Left lung (tissue), 10 donors: Measurements from ENCODE around the gene CDH3. TPM values are rescaled to one million over a fixed set of nuclear protein-coding genes. Genes with fewer than 3 reads are reported as not detected.

Experiments used
- ATAC-seq: fragments of 200-7000 bp; cut with Tn5 transposase; one replicate; pipeline ENCODE4 v1.9.1; 2020; ENCODE audit warnings: moderate library complexity
- DNase-seq, 4 donors: peaks; one replicate each; pipeline ENCODE4 v3.0.0-alpha.2; 2013 to 2020
- H3K27ac ChIP-seq, 2 donors: fragments of 200-600 bp; sonication (generic) in 1 of 2; one replicate each; pipeline versions ENCODE4 v1.5.0 to v1.8.0; 2020 to 2021
- H3K27me3 ChIP-seq, 2 donors: fragments of 200-600 bp; sonication (generic) in 1 of 2; one replicate each; pipeline versions ENCODE4 v1.5.0 to v1.8.0; 2020 to 2021
- H3K36me3 ChIP-seq, 2 donors: fragments of 200-600 bp; sonication (generic) in 1 of 2; one replicate each; pipeline versions ENCODE4 v1.5.0 to v1.8.0; 2020 to 2021
- H3K4me1 ChIP-seq, 2 donors: fragments of 200-600 bp; one replicate each; pipeline ENCODE4 v1.8.0; 2021
- H3K4me3 ChIP-seq, 2 donors: fragments of 200-600 bp; sonication (generic) in 1 of 2; one replicate each; pipeline versions ENCODE4 v1.5.0 to v1.8.0; 2020 to 2021; ENCODE audit warnings: mild to moderate bottlenecking in 1 of 2
- H3K9me3 ChIP-seq, 2 donors: fragments of 200-600 bp; sonication (generic) in 1 of 2; one replicate each; pipeline versions ENCODE4 v1.5.0 to v1.8.0; 2020 to 2021
- intact Hi-C, 2 donors: fragments of 100-400 bp; cut with DNase I; formaldehyde crosslinking; loops; one replicate each; pipeline versions ENCODE4 v1.11.2 to v1.14.2; 2022
- polyA plus RNA-seq, 6 donors: library from polyadenylated mRNA; unstranded; fragments of 120-200 nt; gene quantifications; one replicate each; pipeline ENCODE4 v1.2.1, GENCODE V29; 2013; ENCODE audit not compliant: insufficient read length in 6 of 6
- total RNA-seq, 2 donors: library from RNA; stranded (reverse); fragmentation: NEBNext Ultra II Directional; extraction: Animal tissue kit (Norgen Biotek cat#: 25700); gene quantifications; one replicate each; pipeline ENCODE4 v1.2.1, GENCODE V29; 2021
- TF ChIP-seq, protein P1 (sequence below), 2 donors: fragments of 200-600 bp; sonication (generic) in 1 of 2; IDR thresholded peaks; one replicate each; pipeline versions ENCODE4 v1.5.0 to v1.8.0; 2021; ENCODE audit warnings: antibody characterized with exemption in 2 of 2
- donor health status: DM: no; HTN: yes; CAD: no.
- donor health status: DM: no; HTN: no; CAD: no.

CDH3 gene
- total and polyA plus RNA-seq, 8 donors: 12.8 to 59.7 (median 47.6) TPM

DNA sequence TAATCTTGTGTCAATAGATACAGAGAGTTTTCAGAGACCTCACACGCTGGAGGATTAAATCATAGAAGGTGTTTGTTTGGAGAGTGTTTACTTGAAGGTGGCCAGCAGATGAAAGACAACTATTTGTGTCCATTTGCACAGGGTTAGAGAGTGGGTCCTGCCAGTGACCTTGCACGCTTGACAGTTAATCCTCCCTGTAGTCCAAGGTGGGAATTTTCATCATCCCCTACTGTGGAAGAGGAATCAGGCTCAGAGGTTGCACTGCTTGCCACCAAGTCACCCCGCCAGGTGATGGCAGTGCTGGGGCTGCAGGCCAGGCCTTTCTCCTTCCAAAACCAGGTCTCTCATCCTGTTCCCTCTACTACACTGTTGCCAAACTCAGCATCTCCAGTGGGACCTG, 104.3 kb downstream of the CDH3 start:
- intact Hi-C loops: no loop called here
- no peak for DNase-seq
- H3K36me3 ChIP-seq: no peaks in the 10 kb centered on the region
- no peak overlapping the region for H3K27ac ChIP-seq
- H3K4me3 ChIP-seq: no peak overlapping the region
- no peak for ATAC-seq
- TF ChIP-seq, protein P1, sequence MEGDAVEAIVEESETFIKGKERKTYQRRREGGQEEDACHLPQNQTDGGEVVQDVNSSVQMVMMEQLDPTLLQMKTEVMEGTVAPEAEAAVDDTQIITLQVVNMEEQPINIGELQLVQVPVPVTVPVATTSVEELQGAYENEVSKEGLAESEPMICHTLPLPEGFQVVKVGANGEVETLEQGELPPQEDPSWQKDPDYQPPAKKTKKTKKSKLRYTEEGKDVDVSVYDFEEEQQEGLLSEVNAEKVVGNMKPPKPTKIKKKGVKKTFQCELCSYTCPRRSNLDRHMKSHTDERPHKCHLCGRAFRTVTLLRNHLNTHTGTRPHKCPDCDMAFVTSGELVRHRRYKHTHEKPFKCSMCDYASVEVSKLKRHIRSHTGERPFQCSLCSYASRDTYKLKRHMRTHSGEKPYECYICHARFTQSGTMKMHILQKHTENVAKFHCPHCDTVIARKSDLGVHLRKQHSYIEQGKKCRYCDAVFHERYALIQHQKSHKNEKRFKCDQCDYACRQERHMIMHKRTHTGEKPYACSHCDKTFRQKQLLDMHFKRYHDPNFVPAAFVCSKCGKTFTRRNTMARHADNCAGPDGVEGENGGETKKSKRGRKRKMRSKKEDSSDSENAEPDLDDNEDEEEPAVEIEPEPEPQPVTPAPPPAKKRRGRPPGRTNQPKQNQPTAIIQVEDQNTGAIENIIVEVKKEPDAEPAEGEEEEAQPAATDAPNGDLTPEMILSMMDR (IDR thresholded peaks at IDR 0.05): no peak
- H3K27me3 ChIP-seq: no peaks in the 10 kb centered on the region
- peaks cover 0 to 6% of the 10 kb centered on the region in 2 donors for H3K4me1 ChIP-seq
- H3K9me3 ChIP-seq: no peaks in the 10 kb centered on the region

Other genes starting within 250 kb of the CDH3 start
- 1 to 10 TPM in 1 of 2 donors, under 1 TPM in 1; 0.79 to 2.3 TPM for gene SMPD3, start 196.8 kb upstream of the CDH3 start, total RNA-seq
- 1 to 10 TPM; 2.6 to 3.7 (median 3.2) TPM for gene SMPD3, start 196.8 kb upstream of the CDH3 start, polyA plus RNA-seq
- gene ZFP90, start 106.0 kb upstream of the CDH3 start, total RNA-seq: 10 to 100 TPM; 16.8 to 23.3 TPM
- 10 to 100 TPM; 44.3 to 53.8 (median 47.6) TPM for gene ZFP90, start 106.0 kb upstream of the CDH3 start, polyA plus RNA-seq
- 100 to 1,000 TPM; 123 to 292 TPM for gene CDH1, start 92.0 kb downstream of the CDH3 start, total RNA-seq
- gene CDH1, start 92.0 kb downstream of the CDH3 start, polyA plus RNA-seq: 100 to 1,000 TPM; 139 to 190 (median 164) TPM
- 10 to 100 TPM; 17.6 to 24.1 TPM for gene TANGO6, start 198.2 kb downstream of the CDH3 start, total RNA-seq
- gene TANGO6, start 198.2 kb downstream of the CDH3 start, polyA plus RNA-seq: 1 to 10 TPM; 6.3 to 9.5 (median 7.6) TPM